Measurements from ENCODE around the gene SLC6A9.
A peak's percentile ranks its signal among the peaks of the same experiment; 100 is the strongest.

DNA sequence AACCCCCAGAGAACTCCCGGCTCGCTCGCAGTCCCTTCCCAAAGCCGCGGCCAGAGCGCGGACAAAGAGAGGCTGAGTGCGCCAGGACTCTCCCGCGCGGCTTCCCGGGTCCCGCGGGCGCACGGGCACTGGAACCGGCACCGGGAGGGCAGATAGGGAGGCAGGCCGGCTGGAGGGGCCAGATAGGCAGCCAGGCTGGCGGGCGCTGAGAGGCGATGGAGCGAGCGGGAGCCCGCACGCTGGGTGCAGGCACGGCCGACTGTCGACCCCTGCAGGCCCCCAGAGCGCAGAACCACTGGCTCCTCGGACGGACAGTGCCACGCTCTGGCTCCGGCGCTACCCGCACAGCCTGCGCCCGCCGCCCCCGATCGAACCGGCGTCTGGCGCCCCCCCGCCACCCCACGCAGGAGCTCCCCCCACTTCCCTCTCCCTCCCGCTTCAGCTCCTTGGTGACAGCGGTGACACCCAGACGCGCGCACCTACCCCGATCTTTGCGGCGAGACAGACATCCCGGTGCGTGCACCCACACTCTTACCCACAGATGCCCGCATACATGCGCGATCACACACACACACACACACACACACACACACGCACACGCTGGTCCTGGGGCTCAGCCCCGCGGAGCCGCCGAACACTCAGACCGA lies 534 bp downstream of the SLC6A9 start:
- TF ChIP-seq POLR2A (IDR thresholded peaks at IDR 0.05; ENCODE audit: borderline replicate concordance, extremely low read depth, insufficient read depth, insufficient read length), result peak; percentile 33
- no peak for TF ChIP-seq EZH2 (IDR thresholded peaks at IDR 0.05)
- TF ChIP-seq, protein P1, sequence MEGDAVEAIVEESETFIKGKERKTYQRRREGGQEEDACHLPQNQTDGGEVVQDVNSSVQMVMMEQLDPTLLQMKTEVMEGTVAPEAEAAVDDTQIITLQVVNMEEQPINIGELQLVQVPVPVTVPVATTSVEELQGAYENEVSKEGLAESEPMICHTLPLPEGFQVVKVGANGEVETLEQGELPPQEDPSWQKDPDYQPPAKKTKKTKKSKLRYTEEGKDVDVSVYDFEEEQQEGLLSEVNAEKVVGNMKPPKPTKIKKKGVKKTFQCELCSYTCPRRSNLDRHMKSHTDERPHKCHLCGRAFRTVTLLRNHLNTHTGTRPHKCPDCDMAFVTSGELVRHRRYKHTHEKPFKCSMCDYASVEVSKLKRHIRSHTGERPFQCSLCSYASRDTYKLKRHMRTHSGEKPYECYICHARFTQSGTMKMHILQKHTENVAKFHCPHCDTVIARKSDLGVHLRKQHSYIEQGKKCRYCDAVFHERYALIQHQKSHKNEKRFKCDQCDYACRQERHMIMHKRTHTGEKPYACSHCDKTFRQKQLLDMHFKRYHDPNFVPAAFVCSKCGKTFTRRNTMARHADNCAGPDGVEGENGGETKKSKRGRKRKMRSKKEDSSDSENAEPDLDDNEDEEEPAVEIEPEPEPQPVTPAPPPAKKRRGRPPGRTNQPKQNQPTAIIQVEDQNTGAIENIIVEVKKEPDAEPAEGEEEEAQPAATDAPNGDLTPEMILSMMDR (IDR thresholded peaks at IDR 0.05 in 2 of 3, conservative IDR thresholded peaks at IDR 0.05 in 1 of 3; ENCODE audit: borderline replicate concordance in 1 of 3, insufficient read depth in 1 of 3, low read depth in 2 of 3, low read length in 2 of 3), result peak in 1 of 3 experiments; percentile 28; a peak in 2 of 6 replicates
- TF ChIP-seq POLR2AphosphoS5 (IDR thresholded peaks at IDR 0.05; ENCODE audit: low read depth, low read length), result no peak

Data from HCT116 (cell line).